HG03064 (cell line): ENCODE results near the gene RPS21.

Source experiments
- ATAC-seq: cut with Tn5 transposase; IDR thresholded peaks from one replicate; pipeline ENCODE4 v1.9.1; 2021; ENCODE audit warnings: low read depth; ENCODE audit not compliant: unreplicated experiment

The RPS21 gene

DNA sequence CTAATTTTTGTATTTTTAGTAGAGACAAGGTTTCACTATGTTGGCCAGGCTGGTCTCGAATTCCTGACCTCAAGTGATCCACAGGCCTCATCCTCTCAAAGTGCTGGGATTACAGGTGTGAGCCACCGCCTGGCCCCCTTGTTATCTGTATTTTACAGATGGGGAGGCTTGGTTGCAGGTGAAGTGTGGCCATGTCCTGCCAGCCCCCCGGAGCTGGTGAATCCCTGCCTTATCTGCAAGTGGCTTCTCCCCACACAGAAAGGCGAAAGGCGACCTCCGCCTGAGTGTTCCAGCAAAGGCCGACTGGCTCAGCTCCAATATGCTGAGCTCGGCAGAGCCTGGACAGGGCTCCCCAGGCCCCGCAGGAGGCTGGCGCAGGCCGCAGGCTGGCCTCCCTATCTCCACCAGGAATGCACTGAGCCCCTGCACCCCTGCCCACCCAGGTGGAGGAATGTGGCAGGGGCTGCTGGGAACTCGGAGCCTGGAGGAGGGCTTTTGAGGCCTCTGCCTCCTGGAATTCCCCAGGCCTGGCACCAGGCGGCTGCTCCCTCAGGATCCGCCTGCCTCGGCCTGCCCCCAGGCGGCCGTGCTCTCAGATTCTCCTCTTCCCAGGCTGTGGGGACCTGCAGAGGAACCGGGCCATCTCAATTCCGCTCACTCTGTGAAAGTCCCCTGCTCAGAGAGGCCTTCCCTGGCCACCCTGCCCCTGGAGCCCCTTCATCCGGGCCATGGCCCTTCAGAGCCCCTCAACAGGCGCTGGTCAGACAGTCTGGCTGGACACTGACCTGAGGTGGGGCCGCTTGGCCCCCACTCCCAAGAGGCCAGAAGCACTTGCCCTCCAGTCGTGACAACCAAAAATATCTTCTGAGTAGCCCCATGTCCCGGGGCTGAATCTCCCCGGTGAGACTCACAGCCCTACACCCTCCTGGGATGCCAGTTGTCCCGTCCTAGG lies 10.5 kb upstream of the RPS21 start:
- no peak for ATAC-seq

DNA sequence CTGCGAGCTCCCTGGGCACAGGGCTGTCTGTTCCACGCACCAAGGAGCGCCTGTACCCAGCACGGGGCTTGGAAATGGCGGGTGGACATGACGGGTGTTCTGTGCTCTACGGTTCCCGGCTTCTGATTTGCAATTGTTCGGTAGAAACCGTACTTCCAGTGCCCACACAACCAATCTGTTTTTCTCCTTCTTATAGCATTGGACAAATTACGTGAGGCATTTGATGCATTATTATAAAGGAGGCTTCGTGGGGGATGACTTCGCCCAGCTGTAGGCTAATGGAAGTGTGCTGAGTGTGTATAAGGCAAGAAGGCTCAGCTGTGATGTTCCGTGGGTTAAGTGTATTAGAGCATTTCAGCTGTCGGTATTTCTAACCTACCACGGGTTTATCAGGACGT lies 9.8 kb upstream of the RPS21 start:
- no peak for ATAC-seq

DNA sequence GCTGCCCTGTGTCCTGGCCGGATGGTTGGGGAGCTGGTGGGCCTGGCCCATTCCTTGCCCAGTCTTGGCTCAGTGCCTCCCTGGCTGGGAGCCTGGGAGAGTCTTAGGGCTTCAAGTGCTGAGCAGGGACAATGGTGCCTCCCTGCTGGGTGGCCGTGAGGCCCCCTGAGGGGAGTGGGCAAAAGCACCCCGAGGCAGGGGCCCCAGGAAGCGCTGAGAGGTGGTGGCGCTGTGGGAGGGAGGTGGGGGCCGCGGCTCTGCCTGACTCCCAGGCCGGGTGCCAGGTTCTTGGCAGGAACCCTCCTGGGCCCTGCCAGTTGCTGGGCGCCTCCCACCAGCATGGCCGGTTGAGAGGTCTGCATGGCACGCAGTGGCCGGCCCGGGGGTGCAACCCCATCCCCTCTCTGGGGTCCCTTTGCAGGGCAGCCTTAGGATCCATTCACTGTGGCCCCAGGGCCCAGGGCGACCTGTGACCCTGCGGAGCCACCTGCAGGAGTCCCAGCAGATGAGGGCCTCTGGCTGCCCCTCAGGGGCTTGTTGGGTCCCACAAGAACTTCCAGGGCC lies 9.2 kb upstream of the RPS21 start:
- no peak for ATAC-seq

DNA sequence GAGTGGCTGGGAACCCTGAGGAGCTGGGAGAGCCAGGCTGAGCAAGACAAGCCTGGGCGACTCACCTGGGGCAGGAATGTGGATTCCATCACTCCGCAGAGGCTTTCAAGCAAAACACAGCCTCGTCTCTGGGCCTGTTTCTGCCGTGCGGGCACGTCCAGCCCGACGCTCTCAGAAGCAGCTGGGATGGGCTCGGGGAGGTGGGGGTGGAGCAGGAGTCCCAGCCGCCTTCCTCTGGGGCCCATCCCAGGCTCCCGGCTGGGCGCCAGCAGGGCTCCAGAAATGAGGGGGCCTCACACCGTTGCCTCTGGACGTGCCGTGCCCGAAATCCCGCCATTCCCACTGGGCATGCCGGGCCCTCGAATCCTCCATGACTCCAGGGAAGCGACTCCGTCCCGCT lies 8.7 kb upstream of the RPS21 start:
- no peak for ATAC-seq

DNA sequence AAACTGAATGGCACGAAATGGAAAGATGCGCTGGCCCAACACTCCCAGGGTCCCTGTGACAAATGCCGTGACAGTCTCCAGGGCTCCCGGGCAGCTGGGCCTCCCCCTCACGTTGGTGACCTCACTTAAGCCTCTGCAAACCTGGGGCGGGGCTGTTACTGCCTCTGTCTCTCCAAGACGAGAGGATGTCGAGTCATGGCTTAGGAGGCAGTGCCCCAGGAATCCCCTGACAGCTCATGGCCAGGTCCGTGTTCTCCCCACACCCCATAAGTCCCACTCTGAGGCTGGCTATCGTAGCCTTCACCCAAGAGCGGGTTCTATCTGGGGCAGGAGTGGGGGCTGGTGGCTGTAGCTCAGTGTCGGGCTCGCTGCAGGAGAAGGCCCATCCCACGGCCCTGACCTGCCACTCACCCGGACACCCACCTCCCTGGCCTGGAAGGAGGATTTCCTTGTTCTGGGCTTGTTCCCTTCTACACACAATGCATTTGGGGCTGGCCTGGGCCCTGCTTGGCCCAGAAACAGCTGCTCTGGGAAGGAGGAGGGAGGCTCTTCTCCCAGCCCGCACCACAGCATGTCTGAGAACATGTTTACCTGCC lies 5.6 kb upstream of the RPS21 start:
- ATAC-seq: no peak

DNA sequence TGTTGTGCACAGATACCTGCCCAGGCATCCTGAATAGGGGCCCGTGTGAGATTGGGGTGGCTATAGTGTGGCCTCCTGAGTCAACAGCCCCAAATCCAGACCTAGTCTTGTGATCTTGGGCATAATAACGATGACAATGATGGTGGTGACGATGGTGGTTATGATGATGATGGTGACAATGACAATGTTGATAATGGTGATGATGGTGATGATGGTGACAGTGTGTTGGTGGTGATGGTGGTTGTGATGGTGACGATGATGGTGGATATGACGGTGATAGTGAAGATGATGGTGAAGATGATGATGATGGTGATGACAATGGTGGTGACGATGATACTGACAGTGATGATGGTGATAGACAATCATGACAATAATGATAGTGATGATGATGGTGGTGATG lies 5.1 kb upstream of the RPS21 start:
- ATAC-seq: no peak

DNA sequence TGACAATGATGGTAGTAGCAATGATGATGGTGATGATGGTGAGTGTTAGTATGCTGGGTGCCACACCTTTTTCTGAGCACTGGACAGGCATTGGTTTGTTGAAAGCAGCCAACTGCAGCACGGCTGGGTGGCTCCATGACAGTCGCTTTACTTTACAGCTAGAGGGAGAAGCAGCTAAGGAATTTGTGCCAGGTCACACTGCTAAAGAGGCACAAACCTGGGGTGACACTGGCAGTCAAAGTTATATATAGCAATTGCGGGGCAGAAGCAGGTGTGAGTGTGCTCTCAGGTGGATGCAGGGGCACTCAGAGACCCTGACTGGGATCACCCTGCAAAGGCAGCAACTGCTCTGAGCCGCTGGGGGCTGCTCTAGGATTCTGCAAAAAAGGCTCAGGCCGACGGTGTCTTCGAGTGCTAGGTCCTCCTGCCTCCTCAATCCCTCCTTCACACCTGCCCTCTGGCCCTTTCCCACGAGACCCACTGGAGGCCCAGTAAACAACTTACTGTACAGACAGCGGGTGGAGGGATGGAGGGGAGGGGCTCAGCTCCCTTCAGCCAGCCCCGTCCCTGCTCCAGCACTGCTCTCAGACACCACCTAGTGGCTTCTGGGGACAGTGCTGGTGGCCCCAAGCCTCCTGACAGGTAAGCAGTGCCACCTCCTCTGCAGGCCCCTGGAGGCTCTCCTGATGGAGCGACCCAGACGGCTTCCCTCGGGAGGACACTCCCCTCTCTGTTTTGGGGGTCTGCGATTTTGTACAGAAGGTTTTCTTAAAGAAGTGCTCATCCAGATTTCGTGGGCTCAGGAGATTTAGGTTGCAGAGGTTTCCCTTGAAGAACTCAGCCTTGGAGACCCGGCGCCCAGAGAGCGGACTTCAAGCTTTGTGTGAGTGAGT lies 4.4 kb upstream of the RPS21 start:
- no peak for ATAC-seq

DNA sequence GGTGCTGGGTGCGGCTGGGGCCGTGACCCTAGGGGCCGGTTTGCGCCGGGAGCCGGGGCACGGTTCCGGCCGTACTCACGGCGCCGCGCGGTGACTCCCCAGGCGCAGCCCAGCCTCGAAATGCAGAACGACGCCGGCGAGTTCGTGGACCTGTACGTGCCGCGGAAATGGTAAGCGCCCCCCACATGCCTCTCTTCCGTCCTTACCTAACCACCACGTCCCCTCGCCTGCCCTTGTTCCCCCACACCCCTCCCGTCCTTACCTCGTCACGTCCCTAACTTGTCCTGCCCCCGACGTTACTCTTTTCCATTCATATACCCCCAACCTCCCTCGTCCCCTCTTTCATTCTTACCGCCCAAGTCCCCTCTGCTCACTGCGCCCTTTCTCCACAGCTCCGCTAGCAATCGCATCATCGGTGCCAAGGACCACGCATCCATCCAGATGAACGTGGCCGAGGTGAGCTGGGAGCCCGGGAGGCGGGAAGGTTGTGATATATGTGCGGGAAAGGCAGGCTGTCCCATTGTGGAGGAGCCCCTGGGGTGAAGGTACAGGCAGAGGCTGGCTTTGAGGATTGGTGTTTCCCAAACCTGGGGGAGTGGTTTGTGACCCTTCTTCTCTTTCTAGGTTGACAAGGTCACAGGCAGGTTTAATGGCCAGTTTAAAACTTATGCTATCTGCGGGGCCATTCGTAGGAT lies 463 bp downstream of the RPS21 start:
- no peak for ATAC-seq

DNA sequence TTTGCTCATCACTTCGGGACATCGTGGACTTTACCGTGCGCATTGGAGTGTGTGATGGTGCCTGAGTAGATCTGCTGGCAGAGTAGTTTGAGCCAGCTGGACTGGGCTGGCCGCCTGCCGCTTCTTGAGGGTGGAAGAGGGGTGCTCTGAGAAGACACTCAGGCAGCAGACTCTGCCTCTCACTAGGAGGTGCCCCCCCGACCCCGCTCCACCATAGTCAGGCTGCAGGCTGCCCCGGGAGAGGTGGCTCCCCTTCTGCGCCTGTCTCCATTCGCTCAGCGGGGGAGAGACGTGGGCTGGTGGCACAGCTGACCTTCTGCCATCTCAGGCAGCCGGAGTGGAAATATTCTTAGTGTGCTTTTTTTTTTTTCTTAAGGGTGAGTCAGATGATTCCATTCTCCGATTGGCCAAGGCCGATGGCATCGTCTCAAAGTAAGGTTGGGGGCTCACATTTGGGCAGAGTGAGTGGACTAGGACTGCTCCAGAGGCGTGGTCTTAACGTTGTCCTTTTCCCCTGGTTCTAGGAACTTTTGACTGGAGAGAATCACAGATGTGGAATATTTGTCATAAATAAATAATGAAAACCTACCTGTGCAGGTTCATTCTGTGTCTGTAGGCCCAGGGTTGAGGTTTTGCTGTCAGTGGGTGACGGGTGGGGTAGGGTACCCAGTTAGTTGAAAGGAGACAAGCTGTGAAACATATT lies 1.2 kb downstream of the RPS21 start:
- ATAC-seq: no peak

DNA sequence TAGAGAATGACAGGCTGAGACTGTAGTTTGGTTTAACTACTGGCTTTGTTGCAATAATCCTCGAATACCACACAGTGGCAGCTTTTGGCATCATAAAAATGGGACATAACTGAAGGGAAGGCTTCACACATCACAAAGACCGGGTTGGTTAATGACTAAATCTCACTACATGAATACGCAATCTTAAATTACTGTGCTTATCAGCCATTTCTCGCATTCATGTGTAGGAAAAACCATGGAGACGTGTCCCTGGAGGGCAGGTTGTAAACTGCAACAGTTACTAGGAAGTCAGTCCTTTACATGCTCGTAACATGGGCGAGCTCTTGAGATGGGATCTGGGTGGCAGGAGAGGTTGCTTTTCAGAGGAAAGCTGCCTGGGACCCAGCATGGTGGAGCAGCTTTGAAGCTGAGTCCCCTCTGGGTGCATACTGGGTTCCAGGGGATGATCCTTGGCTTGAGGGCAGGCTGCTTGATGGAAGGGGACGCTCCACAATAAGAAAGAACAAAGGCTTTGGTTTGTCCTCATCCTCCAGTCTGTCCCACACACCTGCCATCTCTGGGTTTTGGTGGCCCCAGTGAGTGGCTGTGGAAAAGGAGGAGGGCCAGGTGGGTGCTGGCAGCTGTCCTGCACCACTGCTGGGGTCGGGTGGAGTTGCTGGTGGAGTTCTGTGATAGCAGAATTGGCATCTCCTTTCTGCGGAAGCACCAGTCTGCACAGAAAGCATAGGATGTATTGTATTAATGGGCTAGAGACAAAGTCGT lies 2.1 kb downstream of the RPS21 start:
- ATAC-seq: no peak

DNA sequence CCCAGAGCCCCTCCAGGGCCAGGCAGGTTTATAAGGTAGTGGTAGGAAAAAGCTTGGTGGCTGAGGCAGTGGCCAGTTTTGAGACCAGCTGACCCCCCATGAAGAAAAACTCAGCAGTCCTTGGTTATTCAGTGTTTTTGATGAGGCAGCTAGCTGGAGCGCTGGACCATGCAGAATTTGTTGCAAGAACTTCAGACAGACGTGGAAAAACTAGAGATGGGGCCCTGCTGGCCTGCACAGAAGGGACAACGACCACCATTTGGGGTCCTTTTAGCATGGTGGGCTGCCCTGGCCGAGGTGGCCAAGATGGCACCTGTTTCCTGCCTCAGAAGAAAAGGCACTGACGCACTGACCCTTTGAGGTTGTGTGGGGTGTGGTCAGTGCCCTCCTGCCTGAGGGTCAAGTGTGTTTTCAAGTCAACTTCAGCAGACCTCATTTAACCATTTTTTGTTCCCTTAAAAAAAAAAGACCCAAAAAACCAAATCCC lies 2.7 kb downstream of the RPS21 start:
- ATAC-seq: no peak

DNA sequence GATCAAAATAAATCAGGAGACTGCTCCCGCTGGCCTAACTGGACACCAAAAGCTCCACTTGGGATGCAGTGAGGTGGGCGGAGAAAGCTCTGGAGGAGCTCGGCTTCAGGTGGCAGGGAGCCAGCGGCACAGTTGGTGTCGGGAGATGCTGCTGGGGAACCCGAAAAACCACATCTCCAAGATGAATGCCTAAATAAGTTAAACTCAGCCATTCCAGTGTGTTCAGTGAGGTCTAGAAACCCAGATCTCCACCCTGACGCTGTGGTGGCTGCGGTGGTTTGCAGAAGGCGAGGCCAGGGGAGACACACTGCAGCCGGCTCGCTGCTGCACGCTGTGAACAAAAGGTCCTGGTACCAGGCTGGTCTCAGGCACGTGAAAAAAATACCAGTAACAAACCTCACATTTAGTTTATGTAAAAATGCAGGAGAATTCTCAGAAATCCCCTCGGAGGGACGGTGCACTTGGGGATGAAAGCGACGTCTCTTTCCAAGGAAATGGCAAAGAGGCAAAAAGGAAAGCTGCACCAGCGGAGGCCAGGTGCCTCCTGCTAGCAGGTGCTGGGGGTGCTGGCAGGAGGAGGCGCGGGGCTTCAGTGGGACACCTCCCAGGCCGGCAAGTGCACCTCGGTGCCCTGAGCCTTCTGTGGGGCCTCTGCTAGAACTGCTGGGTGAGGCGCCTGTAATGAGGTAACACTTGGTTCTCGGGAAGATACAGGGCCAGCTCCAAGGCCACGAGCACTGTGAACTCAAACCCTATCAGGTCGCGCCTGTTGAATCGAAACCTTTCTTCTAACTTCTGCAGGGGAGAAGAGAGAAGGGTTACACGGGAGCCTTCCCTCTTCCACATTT lies 3.6 kb downstream of the RPS21 start:
- ATAC-seq: no peak

DNA sequence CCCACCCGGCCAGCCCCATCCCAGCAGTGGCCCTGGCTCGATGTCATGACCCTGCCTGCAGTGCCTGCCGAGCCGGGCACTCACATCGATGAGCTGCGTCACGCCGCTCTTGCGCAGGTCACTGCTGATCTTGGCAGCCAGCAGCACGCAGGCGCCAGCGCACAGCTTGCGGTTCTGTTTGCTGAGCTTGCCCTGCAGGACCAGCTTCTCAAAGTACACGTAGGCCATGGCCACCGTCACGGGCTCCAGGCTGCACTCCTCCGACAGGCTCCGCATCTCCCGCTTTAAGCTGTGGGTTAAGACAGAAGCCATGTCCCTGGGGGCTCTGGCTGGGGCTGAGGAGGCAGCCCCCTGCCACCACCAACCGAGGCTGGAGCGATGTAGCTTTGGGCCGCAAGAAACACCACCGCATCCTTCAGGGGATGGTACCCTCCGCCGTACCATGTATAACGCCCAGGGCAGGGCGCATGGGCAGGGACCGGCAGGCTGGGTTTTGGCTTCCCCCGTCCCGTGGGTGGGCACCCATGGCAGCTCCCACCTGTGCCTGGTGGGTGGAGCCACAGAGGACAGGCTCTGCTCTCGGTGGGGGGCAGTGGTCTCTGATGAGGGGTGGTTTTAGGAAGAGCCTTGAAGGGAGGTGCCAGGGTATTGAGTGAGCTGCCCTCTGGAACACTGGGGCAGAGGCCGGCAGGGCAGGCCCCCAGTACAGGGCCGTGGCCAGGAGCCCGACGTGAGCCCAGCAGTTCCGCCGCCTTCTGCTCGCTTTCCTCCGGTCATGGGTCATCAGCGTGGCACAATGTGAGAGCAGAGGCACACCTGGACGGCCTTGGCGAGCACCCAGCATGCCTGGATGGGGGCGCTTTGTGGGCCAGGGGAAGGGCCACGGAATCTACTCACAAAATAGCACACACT lies 4.5 kb downstream of the RPS21 start:
- no peak for ATAC-seq

DNA sequence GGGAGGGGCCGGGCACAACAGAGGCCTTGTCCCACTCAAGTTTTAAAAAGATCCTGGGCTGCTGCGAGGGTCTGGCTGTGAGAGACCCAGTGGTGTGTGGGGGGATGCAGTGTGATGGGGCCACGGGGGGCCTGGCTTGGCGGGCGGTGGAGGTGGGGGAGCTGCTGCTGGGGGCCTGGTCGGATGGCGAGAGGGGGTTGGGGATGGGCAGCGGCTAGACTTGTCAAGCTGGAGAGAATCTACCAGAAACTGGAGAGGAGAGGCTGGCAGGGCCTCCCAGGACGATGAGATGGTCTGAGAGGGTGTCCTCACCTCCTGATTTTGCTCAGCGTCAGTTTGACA lies 5.1 kb downstream of the RPS21 start:
- no peak for ATAC-seq

DNA sequence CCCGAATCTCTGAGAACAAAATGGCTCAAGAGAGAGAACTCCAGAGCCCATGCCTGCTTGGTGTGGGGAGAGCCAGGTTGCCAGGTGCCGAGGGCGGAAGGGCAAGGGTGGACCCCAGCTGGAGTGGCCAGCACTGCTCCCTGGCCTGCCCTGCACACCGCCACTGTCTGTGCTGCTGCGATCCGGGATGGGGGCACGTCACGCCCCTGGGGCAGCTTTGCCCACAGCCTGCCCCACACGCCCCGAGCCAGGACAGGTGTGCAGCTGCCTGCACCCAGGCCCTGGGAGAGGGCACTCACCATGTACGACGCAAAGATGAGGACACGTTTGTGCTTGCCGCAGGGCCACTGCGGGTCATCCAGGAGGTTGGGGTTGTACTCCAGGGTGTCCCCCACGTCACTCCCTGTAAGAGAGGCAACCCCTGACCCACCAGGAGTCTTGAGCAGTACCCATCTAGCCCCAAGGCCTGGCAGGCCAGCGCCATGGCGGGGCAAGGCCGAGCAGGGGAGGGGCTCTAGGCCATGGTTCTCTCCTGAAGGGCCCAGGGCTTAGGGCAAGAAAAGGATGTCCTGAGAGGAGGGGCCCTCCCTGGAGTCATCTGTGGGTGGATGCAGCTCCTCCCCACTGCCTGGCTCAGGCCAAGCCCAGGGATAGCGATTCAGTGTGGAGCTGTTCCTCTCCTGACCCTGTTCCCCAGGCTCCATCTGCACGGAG lies 5.9 kb downstream of the RPS21 start:
- no peak for ATAC-seq

DNA sequence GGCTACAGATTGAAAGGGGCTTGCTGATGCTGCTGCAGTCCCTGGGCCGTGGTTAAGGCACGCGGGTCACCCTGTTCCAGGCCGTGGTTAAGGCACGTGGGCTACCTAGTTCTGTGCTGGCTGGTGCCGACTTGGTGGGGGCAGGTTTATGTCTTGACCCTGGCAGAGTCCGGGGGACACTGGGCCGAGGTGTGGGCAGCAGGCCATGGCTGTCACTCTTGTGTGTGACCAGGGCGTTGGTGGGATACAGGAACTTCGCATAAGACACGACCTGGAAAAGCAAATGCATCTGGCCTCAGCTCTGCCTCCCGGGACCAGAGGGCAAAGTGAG lies 6.4 kb downstream of the RPS21 start:
- no peak for ATAC-seq

DNA sequence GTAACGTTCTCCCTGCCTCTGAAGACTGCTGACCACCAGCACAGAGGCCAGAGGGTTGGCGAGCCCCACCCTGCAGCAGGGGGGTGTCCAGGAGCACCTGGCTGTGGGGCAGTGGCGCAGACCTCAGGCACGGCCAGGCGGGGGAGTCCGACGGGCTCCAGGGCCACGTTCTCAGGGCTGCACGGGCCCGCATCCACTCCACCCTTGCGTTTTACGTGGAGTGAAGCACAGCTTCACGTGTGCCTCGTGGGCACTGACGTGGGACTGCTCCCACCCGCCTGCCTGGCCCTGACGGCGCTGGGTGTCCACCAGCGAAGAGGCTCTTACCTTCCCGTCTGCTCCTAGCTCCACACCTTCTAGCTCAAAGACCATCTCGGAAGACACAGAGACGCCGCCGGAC lies 6.9 kb downstream of the RPS21 start:
- no peak for ATAC-seq
